Right lobe of liver (tissue), 5 donors: Measurements from ENCODE around the gene OXCT1. TPM values are rescaled to one million over a fixed set of nuclear protein-coding genes. Genes with fewer than 3 reads are reported as not detected.

ENCODE experiments used
- total RNA-seq, 6 experiments: library from RNA; depleted of rRNA in 2 of 6; stranded (reverse); fragments of >200 nt in 2 of 6; fragmentation: NEBNext Ultra II Directional in 3 of 6; extraction: Animal tissue kit (Norgen Biotek cat#: 25700) in 3 of 6; gene quantifications; one replicate each; pipeline versions ENCODE4 v1.1.0 to v1.2.4, GENCODE V29; 2016 to 2023
- donor health status: DM: no; HTN: no; CAD: no.
- donor health status: DM: no; HTN: no; CAD: no.
- donor health status: DM: no; HTN: yes; CAD: no.
- donor health status: DM: no; HTN: yes; CAD: no.

Gene OXCT1
- total RNA-seq, 6 experiments from 2014 or later = 0.24 to 0.75 (median 0.61) TPM

Other genes with a start within 250 kb of the OXCT1 start
- gene RIMOC1, start 33.9 kb upstream of the OXCT1 start, total RNA-seq = 10 to 100 TPM in 2 of 6 experiments, 1 to 10 TPM in 4; 7.6 to 15.5 (median 9.0) TPM
- gene FBXO4, start 54.9 kb upstream of the OXCT1 start, total RNA-seq = 10 to 100 TPM in 1 of 6 experiments, 1 to 10 TPM in 5; 5.1 to 14.6 (median 6.3) TPM